ENCODE data around the gene UBAP2L. TPM values are rescaled to one million over a fixed set of nuclear protein-coding genes. Genes with fewer than 3 reads are reported as not detected.

Gene UBAP2L
- total and polyA plus RNA-seq, 11 donors = 57.4 to 142 (median 97.6) TPM

DNA sequence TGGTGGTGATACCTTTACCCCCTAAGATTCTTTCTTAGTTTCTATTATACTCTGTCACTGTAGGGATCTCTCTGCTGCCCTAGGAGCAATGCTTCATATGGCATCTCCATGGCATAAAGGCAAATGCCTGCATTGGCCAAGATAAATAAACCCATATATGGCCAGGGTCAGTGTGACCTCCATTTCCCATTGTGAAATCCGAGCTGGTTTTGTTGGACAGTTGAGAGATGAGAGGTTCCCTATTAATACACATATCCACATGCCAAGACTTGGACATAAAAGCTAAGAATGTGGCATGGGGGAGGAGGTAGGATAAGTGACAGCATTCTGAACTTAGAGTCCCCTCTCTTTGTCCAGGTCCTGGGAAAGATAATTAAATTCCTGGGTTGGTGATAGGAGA, 30.2 kb upstream of the UBAP2L start:
- Histone ChIP-seq H3K27me3 (no peaks in the 10 kb centered on the region), H3K9me3 (no peaks in the 10 kb centered on the region), H3K4me1 (peaks cover 0 to 20% (median 0%) of the 10 kb centered on the region in 12 donors), H3K4me3 (no peak overlapping the region), H3K27ac (peak overlapping the region in 2 of 12 donors; percentile 2 to 10), H3K36me3 (no peaks in the 10 kb centered on the region)
- 2 to 15% (median 9%) methylated on average over 1 of the region's 1 CpG for WGBS, 4 donors
- TF ChIP-seq, protein P1, sequence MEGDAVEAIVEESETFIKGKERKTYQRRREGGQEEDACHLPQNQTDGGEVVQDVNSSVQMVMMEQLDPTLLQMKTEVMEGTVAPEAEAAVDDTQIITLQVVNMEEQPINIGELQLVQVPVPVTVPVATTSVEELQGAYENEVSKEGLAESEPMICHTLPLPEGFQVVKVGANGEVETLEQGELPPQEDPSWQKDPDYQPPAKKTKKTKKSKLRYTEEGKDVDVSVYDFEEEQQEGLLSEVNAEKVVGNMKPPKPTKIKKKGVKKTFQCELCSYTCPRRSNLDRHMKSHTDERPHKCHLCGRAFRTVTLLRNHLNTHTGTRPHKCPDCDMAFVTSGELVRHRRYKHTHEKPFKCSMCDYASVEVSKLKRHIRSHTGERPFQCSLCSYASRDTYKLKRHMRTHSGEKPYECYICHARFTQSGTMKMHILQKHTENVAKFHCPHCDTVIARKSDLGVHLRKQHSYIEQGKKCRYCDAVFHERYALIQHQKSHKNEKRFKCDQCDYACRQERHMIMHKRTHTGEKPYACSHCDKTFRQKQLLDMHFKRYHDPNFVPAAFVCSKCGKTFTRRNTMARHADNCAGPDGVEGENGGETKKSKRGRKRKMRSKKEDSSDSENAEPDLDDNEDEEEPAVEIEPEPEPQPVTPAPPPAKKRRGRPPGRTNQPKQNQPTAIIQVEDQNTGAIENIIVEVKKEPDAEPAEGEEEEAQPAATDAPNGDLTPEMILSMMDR (IDR thresholded peaks at IDR 0.05) = no peak
- TF ChIP-seq POLR2A (IDR thresholded peaks at IDR 0.05) = no peak
- ATAC-seq (peak in 3 of 4 donors; percentile 38 to 51 (median 41)), DNase-seq (no peak)
- intact Hi-C loops (cut with DNase I) = loop anchor here in 4 of 10 donors (10.0 kb wide), 2 partner anchors 134 to 144 kb away; partner anchors contain the start of genes AQP10 (in 1 of the 4) and ATP8B2 (in 1 of the 4)

DNA sequence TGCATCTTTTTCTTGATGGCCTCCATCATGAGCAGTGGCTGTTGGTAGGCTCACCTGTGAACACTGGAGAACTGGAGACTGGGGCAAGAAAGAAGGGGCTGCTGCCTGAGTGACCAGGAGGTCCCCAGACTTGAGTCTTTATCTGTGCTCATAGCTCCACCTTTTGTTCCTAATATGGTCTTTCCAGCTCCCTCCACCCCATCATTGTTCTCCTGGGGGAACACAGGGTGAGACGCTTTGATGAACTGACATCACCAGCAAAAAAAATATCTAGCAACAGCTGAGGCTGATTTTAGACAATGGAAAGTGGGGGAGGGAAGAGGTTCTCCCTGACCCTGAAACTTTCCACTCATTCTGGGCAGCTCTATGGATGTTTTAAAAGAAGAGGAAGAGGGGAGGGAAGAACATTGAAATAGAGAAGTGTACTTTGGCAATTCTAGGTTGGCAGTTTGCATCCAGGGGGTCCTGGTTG, 28.7 kb upstream of the UBAP2L start, which contains the start of gene TPM3:
Gene TPM3, minus strand, starts transcription at position 111 of the 472 bp plus-strand sequence. Its CDS starts 82 bp downstream, at position 29.
- intact Hi-C loops (cut with DNase I) = loop anchor here in 4 of 10 donors (10.0 kb wide), 2 partner anchors 133 to 143 kb away; partner anchors contain the start of genes AQP10 (in 1 of the 4) and ATP8B2 (in 1 of the 4)
- DNase-seq (no peak), ATAC-seq (peak in 3 of 4 donors; percentile 51 to 55 (median 55))
- TF ChIP-seq, protein P1 (IDR thresholded peaks at IDR 0.05) = no peak
- TF ChIP-seq POLR2A (IDR thresholded peaks at IDR 0.05) = no peak
- Histone ChIP-seq H3K4me3 (peak within 1 kb of the TSS in 5 of 12 donors; percentile 4 to 28 (median 21)), H3K27me3 (no peaks in the 10 kb centered on the region), H3K27ac (peak within 1 kb of the TSS in 5 of 12 donors; percentile 2 to 43 (median 29)), H3K9me3 (no peaks in the 10 kb centered on the region), H3K4me1 (peaks cover 0 to 20% (median 0%) of the 10 kb centered on the region in 12 donors), H3K36me3 (no peaks in the 10 kb centered on the region)
- 13 to 31% (median 16%) methylated on average over 1 of the region's 1 CpG for WGBS, 4 donors

DNA sequence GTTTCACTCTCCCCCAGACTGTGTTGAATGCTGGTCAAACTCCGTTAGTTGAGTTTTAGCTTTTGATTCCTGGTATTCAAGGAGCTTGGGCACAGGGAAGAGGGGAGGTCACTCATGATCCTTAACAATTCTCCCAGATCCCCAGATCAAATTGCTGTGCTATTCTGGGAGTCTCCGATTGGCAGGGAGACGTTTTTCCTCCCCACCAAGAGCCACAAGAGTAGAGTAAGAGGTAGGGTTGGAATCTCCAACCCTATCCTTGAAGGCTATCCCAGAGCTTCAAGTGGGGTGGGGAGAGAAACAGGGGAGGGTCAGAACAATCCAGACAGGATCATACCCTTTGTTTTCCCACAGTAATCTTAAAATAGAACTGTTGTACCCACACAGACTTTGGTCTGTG, 28.3 kb upstream of the UBAP2L start:
- no peak for TF ChIP-seq POLR2A (IDR thresholded peaks at IDR 0.05)
- TF ChIP-seq, protein P1 (IDR thresholded peaks at IDR 0.05) = no peak
- Histone ChIP-seq H3K36me3 (no peaks in the 10 kb centered on the region), H3K27me3 (no peaks in the 10 kb centered on the region), H3K4me1 (peaks cover 0 to 20% (median 0%) of the 10 kb centered on the region in 12 donors), H3K9me3 (no peaks in the 10 kb centered on the region), H3K27ac (peak overlapping the region in 1 of 12 donors; percentile 29), H3K4me3 (no peak overlapping the region)
- no peak for ATAC-seq
- WGBS, 4 donors = 32 to 41% (median 35%) methylated on average over 3 of the region's 3 CpGs
- no peak for DNase-seq
- intact Hi-C loops (cut with DNase I) = loop anchor here in 4 of 10 donors (10.0 kb wide), 2 partner anchors 132 to 142 kb away; partner anchors contain the start of genes AQP10 (in 1 of the 4) and ATP8B2 (in 1 of the 4)

DNA sequence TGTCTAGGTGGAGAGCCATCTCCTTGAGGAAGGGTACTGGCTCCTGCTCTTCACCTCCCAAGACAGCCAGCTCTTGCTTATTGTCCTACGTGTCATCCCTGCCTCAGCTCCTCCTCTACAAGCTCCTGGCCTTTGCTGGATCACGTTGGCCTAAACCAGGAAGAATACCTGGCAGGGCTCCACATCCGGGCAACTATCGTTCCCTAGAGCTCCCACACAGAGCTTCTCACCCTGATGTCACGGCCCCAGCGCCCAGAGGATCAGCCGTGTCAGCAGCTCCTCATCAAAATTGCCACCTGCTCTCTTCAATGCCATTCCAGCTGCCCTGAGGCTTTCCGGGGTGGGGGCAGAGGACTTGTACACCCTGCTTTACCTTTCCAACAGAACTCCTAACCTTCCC, 26.9 kb upstream of the UBAP2L start:
- H3K4me3 ChIP-seq = no peak overlapping the region
- peak in 1 of 4 donors; percentile 29 for ATAC-seq
- TF ChIP-seq, protein P1 (IDR thresholded peaks at IDR 0.05) = no peak
- TF ChIP-seq POLR2A (IDR thresholded peaks at IDR 0.05) = no peak

More for the DNA sequence above, 26.9 kb upstream of the UBAP2L start:
- intact Hi-C loops (cut with DNase I) = loop anchor here in 4 of 10 donors (10.0 kb wide), 2 partner anchors 131 to 141 kb away; partner anchors contain the start of genes AQP10 (in 1 of the 4) and ATP8B2 (in 1 of the 4)
- no peak for DNase-seq
- WGBS, 4 donors = 44 to 60% (median 54%) methylated on average over 8 of the region's 8 CpGs
- H3K27me3 ChIP-seq = no peaks in the 10 kb centered on the region
- H3K9me3 ChIP-seq = no peaks in the 10 kb centered on the region
- no peak overlapping the region for H3K27ac ChIP-seq
- no peaks in the 10 kb centered on the region for H3K36me3 ChIP-seq
- H3K4me1 ChIP-seq = peaks cover 0 to 20% (median 0%) of the 10 kb centered on the region in 12 donors

All from heart left ventricle (tissue), 16 donors.